ENCODE data around the gene PLCD1. TPM values are rescaled to one million over a fixed set of nuclear protein-coding genes. Genes with fewer than 3 reads are reported as not detected.

PLCD1 gene
- polyA plus RNA-seq, 1 of the 3 experiments (the other 2 are of a cell fraction) = 20.2 TPM

DNA sequence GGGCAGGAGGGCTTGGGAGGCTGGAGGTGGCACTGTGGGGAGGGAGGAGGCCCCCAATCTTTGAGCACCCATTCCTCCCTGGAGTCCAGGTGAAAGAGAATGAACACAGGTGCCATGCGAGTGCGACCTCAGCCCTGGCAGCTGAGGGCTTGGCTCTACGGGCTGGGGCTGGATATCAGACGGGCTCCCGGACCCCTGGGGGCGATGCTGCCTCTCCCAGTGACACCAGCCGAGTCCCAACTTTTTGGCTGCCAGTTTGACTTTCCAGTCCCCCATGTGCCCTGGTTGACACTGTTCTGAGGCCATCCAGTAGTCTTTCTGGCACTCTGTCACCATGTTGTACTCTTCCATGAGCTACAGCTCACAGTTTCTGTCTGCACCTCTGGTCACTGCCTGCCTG is 37.6 kb downstream of the PLCD1 start (continued):
- TF ChIP-seq, protein P1, sequence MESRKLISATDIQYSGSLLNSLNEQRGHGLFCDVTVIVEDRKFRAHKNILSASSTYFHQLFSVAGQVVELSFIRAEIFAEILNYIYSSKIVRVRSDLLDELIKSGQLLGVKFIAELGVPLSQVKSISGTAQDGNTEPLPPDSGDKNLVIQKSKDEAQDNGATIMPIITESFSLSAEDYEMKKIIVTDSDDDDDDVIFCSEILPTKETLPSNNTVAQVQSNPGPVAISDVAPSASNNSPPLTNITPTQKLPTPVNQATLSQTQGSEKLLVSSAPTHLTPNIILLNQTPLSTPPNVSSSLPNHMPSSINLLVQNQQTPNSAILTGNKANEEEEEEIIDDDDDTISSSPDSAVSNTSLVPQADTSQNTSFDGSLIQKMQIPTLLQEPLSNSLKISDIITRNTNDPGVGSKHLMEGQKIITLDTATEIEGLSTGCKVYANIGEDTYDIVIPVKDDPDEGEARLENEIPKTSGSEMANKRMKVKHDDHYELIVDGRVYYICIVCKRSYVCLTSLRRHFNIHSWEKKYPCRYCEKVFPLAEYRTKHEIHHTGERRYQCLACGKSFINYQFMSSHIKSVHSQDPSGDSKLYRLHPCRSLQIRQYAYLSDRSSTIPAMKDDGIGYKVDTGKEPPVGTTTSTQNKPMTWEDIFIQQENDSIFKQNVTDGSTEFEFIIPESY (IDR thresholded peaks at IDR 0.05; ENCODE audit: borderline replicate concordance, low read depth) = no peak
- TF ChIP-seq POLR2AphosphoS5 (IDR thresholded peaks at IDR 0.05; ENCODE audit: low read depth, low read length) (no peak), TEAD4 (IDR thresholded peaks at IDR 0.05; ENCODE audit: borderline replicate concordance, insufficient read depth) (no peak), SIN3A (IDR thresholded peaks at IDR 0.05; ENCODE audit: borderline replicate concordance, low read depth, low read length) (no peak)
- TF ChIP-seq, protein P2, sequence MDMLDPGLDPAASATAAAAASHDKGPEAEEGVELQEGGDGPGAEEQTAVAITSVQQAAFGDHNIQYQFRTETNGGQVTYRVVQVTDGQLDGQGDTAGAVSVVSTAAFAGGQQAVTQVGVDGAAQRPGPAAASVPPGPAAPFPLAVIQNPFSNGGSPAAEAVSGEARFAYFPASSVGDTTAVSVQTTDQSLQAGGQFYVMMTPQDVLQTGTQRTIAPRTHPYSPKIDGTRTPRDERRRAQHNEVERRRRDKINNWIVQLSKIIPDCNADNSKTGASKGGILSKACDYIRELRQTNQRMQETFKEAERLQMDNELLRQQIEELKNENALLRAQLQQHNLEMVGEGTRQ (IDR thresholded peaks at IDR 0.05; ENCODE audit: borderline replicate concordance, low read depth, low read length) = no peak

DNA sequence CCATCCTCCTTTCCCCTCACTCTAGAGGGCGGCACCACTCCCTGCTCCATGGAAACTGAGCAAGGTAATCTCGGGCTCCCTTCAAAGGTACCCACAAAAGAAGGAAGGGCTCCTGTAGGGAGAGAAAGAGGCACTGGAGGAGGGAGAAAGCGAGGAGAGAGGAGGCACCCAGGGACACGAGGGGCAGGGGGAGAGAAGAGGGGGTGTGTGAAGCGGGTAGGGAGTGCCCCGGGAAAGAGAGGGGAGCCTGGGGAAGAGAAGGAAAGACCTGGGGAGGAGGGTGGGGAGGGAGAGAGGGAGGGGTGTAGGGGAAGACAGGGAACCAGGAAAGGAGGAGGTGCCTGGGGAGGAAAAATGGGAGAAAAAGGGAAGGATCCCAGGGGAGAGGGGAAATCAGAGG is 38.3 kb downstream of the PLCD1 start:
- no peak for TF ChIP-seq FOXM1 (IDR thresholded peaks at IDR 0.05; ENCODE audit: low read depth)
- TF ChIP-seq, protein P3, sequence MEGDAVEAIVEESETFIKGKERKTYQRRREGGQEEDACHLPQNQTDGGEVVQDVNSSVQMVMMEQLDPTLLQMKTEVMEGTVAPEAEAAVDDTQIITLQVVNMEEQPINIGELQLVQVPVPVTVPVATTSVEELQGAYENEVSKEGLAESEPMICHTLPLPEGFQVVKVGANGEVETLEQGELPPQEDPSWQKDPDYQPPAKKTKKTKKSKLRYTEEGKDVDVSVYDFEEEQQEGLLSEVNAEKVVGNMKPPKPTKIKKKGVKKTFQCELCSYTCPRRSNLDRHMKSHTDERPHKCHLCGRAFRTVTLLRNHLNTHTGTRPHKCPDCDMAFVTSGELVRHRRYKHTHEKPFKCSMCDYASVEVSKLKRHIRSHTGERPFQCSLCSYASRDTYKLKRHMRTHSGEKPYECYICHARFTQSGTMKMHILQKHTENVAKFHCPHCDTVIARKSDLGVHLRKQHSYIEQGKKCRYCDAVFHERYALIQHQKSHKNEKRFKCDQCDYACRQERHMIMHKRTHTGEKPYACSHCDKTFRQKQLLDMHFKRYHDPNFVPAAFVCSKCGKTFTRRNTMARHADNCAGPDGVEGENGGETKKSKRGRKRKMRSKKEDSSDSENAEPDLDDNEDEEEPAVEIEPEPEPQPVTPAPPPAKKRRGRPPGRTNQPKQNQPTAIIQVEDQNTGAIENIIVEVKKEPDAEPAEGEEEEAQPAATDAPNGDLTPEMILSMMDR (IDR thresholded peaks at IDR 0.05) = no peak
- no peak for TF ChIP-seq GATA2 (CRISPR knock-in tag; IDR thresholded peaks at IDR 0.05)
- no peak for TF ChIP-seq SIN3A (IDR thresholded peaks at IDR 0.05; ENCODE audit: borderline replicate concordance, low read depth, low read length)
- TF ChIP-seq TEAD4 (IDR thresholded peaks at IDR 0.05; ENCODE audit: borderline replicate concordance, insufficient read depth) = no peak
- TF ChIP-seq, protein P2 (IDR thresholded peaks at IDR 0.05; ENCODE audit: borderline replicate concordance, low read depth, low read length) = no peak
- no peak for TF ChIP-seq RCOR1 (IDR thresholded peaks at IDR 0.05; ENCODE audit: low read length)
- TF ChIP-seq GABPA (IDR thresholded peaks at IDR 0.05; ENCODE audit: low read depth) = no peak
- TF ChIP-seq FOXJ3 (CRISPR knock-in tag; IDR thresholded peaks at IDR 0.05) = no peak
- TF ChIP-seq, protein P4, sequence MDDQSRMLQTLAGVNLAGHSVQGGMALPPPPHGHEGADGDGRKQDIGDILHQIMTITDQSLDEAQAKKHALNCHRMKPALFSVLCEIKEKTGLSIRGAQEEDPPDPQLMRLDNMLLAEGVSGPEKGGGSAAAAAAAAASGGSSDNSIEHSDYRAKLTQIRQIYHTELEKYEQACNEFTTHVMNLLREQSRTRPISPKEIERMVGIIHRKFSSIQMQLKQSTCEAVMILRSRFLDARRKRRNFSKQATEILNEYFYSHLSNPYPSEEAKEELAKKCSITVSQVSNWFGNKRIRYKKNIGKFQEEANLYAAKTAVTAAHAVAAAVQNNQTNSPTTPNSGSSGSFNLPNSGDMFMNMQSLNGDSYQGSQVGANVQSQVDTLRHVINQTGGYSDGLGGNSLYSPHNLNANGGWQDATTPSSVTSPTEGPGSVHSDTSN (IDR thresholded peaks at IDR 0.05) = no peak
- no peak for TF ChIP-seq NRF1 (IDR thresholded peaks at IDR 0.05; ENCODE audit: low read depth, low read length)
- TF ChIP-seq RXRA (IDR thresholded peaks at IDR 0.05; ENCODE audit: borderline replicate concordance, low read depth) = no peak
- TF ChIP-seq NFIC (IDR thresholded peaks at IDR 0.05; ENCODE audit: borderline replicate concordance) = no peak
- TF ChIP-seq, protein P5, sequence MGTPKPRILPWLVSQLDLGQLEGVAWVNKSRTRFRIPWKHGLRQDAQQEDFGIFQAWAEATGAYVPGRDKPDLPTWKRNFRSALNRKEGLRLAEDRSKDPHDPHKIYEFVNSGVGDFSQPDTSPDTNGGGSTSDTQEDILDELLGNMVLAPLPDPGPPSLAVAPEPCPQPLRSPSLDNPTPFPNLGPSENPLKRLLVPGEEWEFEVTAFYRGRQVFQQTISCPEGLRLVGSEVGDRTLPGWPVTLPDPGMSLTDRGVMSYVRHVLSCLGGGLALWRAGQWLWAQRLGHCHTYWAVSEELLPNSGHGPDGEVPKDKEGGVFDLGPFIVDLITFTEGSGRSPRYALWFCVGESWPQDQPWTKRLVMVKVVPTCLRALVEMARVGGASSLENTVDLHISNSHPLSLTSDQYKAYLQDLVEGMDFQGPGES (IDR thresholded peaks at IDR 0.05; ENCODE audit: low read depth, low read length) = no peak
- CTCF ChIA-PET = no interaction called here
- H4K20me1 ChIP-seq (ENCODE audit: insufficient read depth) = no peaks in the 10 kb centered on the region
- H3K4me1 ChIP-seq (ENCODE audit: control insufficient read depth in 1 of 2, insufficient read depth in 2 of 2, low read depth in 1 of 2, low read length in 1 of 2) = peaks cover 0 to 8% of the 10 kb centered on the region in 2 experiments; a peak in 2 of 4 replicates
- H3K36me3 ChIP-seq (replicated peaks in 1 of 2; ENCODE audit: control insufficient read depth in 1 of 2, insufficient read depth in 2 of 2, low read length in 1 of 2) = no peaks in the 10 kb centered on the region
- no peaks in the 10 kb centered on the region for H3K9me3 ChIP-seq
- H3K79me2 ChIP-seq (ENCODE audit: insufficient read depth) = no peaks in the 10 kb centered on the region
- no peaks in the 10 kb centered on the region for H3K9me2 ChIP-seq
- H3K27me3 ChIP-seq (ENCODE audit: insufficient read depth) = no peaks in the 10 kb centered on the region
- WGBS (ENCODE audit: low lambda C conversion rate) = 79% methylated on average over 6 of the region's 6 CpGs
- H3K4me2 ChIP-seq = no peak overlapping the region
- H3K4me3 ChIP-seq (ENCODE audit: low read depth in 2 of 2, low read length in 1 of 2) = no peak overlapping the region
- H3K27ac ChIP-seq (ENCODE audit: low read depth in 2 of 2, low read length in 1 of 2) = no peak overlapping the region
- no peak overlapping the region for H3K9ac ChIP-seq
- no peak overlapping the region for H2AFZ ChIP-seq (ENCODE audit: low read depth)
- POLR2A ChIA-PET = no interaction called here
- peaks cover 4% of the 10 kb centered on the region for H3F3A ChIP-seq (replicated peaks; ENCODE audit: insufficient read depth)
- no peak for DNase-seq
